Panc1 (cell line): ENCODE results near the gene VWA2.

Experiments
- POLR2AphosphoS5 ChIP-seq: IDR thresholded peaks from 2 replicates; pipeline ENCODE4 v1.6.1; 2012; ENCODE audit warnings: mild to moderate bottlenecking, low read depth, low read length, moderate library complexity
- SIN3A ChIP-seq: IDR thresholded peaks from 2 replicates; pipeline ENCODE4 v1.6.1; 2012; ENCODE audit warnings: low read depth, mild to moderate bottlenecking, low read length, moderate library complexity, borderline replicate concordance; ENCODE audit not compliant: insufficient read depth
- TCF7L2 ChIP-seq: IDR thresholded peaks from 2 replicates; pipeline ENCODE4 v1.6.1; 2011; ENCODE audit warnings: mild to moderate bottlenecking, low read depth, low read length, inconsistent platforms
- TF ChIP-seq, protein P1 (sequence below): fragments of 450-650 bp; IDR thresholded peaks from 2 replicates; pipeline ENCODE4 v1.5.1; 2017; ENCODE audit warnings: mild to moderate bottlenecking
- TF ChIP-seq, protein P2 (sequence below), 2 experiments: IDR thresholded peaks; 2 replicates each; pipeline ENCODE4 v1.6.1; 2011 to 2012; ENCODE audit warnings: low read depth in 2 of 2, control low read depth in 1 of 2, low read length in 1 of 2, mild to moderate bottlenecking in 1 of 2, moderate library complexity in 1 of 2; ENCODE audit not compliant: insufficient read depth in 1 of 2

DNA sequence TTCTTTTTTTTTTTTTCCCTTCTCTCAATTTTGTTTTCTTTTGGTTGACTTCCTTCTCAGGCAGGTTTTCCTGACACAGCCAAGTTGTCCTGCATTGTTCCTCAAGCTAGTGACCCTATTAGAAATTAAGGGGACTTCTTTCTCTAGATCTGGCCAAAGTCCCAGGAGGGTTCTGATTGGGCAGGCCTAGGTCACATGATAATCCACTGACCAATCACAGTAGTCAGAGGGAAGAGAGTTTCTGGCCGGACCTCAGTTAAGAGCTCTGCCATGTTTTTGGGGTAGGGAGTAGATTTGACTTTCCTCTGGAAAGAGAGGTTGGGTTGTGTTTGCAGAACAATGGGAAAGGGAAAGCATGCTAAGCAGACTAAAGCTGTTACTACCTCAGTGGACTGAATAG, 16.2 kb downstream of the VWA2 start:
- TF ChIP-seq, protein P1, sequence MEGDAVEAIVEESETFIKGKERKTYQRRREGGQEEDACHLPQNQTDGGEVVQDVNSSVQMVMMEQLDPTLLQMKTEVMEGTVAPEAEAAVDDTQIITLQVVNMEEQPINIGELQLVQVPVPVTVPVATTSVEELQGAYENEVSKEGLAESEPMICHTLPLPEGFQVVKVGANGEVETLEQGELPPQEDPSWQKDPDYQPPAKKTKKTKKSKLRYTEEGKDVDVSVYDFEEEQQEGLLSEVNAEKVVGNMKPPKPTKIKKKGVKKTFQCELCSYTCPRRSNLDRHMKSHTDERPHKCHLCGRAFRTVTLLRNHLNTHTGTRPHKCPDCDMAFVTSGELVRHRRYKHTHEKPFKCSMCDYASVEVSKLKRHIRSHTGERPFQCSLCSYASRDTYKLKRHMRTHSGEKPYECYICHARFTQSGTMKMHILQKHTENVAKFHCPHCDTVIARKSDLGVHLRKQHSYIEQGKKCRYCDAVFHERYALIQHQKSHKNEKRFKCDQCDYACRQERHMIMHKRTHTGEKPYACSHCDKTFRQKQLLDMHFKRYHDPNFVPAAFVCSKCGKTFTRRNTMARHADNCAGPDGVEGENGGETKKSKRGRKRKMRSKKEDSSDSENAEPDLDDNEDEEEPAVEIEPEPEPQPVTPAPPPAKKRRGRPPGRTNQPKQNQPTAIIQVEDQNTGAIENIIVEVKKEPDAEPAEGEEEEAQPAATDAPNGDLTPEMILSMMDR, result no peak
- TF ChIP-seq POLR2AphosphoS5 (no peak), SIN3A (no peak), TCF7L2 (no peak)
- TF ChIP-seq, protein P2, sequence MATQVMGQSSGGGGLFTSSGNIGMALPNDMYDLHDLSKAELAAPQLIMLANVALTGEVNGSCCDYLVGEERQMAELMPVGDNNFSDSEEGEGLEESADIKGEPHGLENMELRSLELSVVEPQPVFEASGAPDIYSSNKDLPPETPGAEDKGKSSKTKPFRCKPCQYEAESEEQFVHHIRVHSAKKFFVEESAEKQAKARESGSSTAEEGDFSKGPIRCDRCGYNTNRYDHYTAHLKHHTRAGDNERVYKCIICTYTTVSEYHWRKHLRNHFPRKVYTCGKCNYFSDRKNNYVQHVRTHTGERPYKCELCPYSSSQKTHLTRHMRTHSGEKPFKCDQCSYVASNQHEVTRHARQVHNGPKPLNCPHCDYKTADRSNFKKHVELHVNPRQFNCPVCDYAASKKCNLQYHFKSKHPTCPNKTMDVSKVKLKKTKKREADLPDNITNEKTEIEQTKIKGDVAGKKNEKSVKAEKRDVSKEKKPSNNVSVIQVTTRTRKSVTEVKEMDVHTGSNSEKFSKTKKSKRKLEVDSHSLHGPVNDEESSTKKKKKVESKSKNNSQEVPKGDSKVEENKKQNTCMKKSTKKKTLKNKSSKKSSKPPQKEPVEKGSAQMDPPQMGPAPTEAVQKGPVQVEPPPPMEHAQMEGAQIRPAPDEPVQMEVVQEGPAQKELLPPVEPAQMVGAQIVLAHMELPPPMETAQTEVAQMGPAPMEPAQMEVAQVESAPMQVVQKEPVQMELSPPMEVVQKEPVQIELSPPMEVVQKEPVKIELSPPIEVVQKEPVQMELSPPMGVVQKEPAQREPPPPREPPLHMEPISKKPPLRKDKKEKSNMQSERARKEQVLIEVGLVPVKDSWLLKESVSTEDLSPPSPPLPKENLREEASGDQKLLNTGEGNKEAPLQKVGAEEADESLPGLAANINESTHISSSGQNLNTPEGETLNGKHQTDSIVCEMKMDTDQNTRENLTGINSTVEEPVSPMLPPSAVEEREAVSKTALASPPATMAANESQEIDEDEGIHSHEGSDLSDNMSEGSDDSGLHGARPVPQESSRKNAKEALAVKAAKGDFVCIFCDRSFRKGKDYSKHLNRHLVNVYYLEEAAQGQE (IDR thresholded peaks at IDR 0.05; ENCODE audit: insufficient read depth in 1 of 2, low read depth in 2 of 2, low read length in 1 of 2), result no peak
